ENCODE data around the gene RANBP17.
"Not testable (repeated sequence)": the region's sequence is repeated elsewhere in the genome, so short reads cannot be mapped to it uniquely, and the experiment has no call there.

The RANBP17 gene

DNA sequence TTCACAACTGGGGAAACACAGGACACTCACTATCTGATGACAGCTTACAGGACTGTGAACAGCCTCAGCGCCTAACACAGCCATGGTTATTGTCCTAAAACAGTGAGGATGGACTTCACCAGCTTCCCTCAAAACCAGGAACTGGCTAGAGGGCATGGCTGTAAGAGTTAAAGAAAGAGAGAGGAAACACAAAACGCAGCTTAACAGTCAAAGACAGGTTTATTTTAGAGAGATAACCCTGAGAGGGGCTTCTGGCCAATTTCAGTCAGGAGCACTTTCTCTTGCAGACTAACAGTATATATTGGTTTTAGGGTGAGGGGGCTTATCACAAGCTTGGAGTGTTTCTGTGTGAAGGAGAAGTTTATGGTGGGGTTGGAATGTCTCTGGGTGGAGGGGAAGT, 35.7 kb upstream of the RANBP17 start:
- TF ChIP-seq CTCF (IDR thresholded peaks at IDR 0.05; ENCODE audit: control insufficient read depth, insufficient read depth, low read depth, low read length, missing control alignments), result no peak
- no peak for DNase-seq (ENCODE audit: low read depth)
- no peak overlapping the region for H3K4me3 ChIP-seq (ENCODE audit: control insufficient read depth, low read depth, low read length)

DNA sequence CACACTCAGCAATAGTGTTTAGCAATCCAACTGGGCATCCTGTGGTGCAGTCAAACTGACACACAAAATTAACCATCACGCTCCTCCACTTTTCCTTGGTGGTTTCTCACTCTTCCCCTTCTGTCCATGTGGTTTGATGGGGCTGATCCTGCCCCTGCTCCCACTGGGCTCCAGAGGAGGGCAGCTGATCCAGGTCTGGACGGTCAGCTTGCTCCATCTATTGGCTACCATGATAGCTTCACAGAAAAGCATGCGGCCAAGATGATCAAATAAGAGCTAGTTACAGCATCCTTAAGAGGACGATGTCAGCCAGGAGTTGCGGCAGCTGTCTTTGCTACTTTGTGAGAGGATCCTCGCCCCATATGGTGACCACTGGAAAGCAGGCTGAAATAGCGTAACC, 29.6 kb upstream of the RANBP17 start:
- no peak overlapping the region for H3K4me3 ChIP-seq (ENCODE audit: control insufficient read depth, low read depth, low read length)
- DNase-seq (ENCODE audit: low read depth), result no peak
- no peak for TF ChIP-seq CTCF (IDR thresholded peaks at IDR 0.05; ENCODE audit: control insufficient read depth, insufficient read depth, low read depth, low read length, missing control alignments)

DNA sequence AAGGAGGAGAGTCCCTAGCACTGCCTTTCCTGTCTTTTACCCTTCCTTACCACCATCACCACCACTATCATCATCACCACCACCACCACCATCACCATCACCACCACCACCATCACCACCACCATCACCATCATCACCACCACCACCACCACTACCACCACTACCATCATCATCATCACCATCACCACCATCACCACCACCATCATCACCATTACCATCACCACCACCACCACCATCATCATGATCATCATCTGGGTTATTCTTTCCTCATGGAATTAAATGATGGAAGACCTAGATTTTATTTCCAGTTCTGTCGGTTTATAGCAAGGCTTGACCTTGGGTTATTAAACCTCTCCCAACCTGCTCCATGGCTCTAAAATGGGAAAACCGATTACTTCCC, 27.8 kb upstream of the RANBP17 start:
- DNase-seq (ENCODE audit: low read depth); H3K4me3 ChIP-seq (ENCODE audit: control insufficient read depth, low read depth, low read length): not testable (repeated sequence)

DNA sequence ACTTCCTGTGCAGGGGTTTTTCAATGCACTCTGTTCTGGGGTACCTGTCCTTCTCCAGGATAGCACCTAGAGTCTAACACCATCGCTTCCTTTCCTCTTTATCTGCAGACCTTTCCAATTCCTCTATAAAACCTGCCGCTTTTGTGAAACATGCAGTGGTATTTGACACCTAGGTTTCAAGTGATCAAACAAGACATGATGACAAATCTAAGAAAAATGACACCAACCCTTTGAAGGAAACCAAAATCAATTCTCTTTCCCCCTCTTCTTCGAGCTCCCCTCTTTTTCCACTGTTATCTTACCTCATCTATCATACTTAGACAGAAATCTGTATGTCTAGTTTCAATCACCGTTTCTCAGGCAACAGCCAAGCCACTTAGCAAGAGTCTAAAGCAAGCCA, 25.6 kb upstream of the RANBP17 start:
- no peak for DNase-seq (ENCODE audit: low read depth)
- TF ChIP-seq CTCF (IDR thresholded peaks at IDR 0.05; ENCODE audit: control insufficient read depth, insufficient read depth, low read depth, low read length, missing control alignments), result no peak
- H3K4me3 ChIP-seq (ENCODE audit: control insufficient read depth, low read depth, low read length), result no peak overlapping the region

DNA sequence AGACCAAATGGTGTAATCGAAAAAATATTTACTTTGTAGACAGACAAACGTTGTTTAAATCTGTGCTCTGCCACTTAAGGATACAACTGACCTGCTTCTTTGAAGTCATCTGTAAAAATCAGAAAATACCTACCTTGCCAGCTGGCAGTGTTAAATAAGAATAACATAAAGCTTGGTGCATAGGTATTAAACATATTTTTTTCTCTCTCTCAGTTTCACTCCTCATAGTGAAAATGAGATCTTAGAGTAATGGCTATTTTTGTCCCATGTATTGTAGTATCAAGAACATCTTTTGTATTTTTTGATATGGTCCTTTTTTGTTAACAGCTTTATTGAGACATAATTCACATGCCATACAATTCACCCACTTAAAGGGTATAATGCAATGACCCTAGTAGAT, 17.9 kb upstream of the RANBP17 start:
- no peak for TF ChIP-seq CTCF (IDR thresholded peaks at IDR 0.05; ENCODE audit: control insufficient read depth, insufficient read depth, low read depth, low read length, missing control alignments)
- no peak for DNase-seq (ENCODE audit: low read depth)
- no peak overlapping the region for H3K4me3 ChIP-seq (ENCODE audit: control insufficient read depth, low read depth, low read length)

GRCh38 chr5:170844651-170845050, 17.2 kb upstream of the RANBP17 start:
- DNase-seq (ENCODE audit: low read depth), result no peak
- TF ChIP-seq CTCF (IDR thresholded peaks at IDR 0.05; ENCODE audit: control insufficient read depth, insufficient read depth, low read depth, low read length, missing control alignments), result no peak
- H3K4me3 ChIP-seq (ENCODE audit: control insufficient read depth, low read depth, low read length), result no peak overlapping the region

GRCh38 chr5:170846416-170846815, 15.4 kb upstream of the RANBP17 start:
- TF ChIP-seq CTCF (IDR thresholded peaks at IDR 0.05; ENCODE audit: control insufficient read depth, insufficient read depth, low read depth, low read length, missing control alignments), result no peak
- no peak for DNase-seq (ENCODE audit: low read depth)
- H3K4me3 ChIP-seq (ENCODE audit: control insufficient read depth, low read depth, low read length), result no peak overlapping the region
